H9 (cell line): ENCODE measurements around the gene TMEM63C. TPM values are rescaled to one million over a fixed set of nuclear protein-coding genes. Genes with fewer than 3 reads are reported as not detected.

Source experiments
- DNase-seq: peaks from one replicate; pipeline ENCODE4 v3.0.0-alpha.2; 2017
- H2AFZ ChIP-seq: one replicate; pipeline ENCODE4 v1.6.1; 2013; ENCODE audit warnings: mild to moderate bottlenecking, low read length, control low read depth, moderate library complexity
- H2AK5ac ChIP-seq: 2 replicates; pipeline ENCODE4 v1.6.1; 2013; ENCODE audit warnings: low read length, control low read depth, mixed read lengths; ENCODE audit not compliant: insufficient read length
- H2BK120ac ChIP-seq: one replicate; pipeline ENCODE4 v1.6.1; 2013; ENCODE audit warnings: low read depth, mild to moderate bottlenecking, low read length, control low read depth, inconsistent platforms; ENCODE audit not compliant: poor library complexity, severe bottlenecking
- H2BK12ac ChIP-seq: 2 replicates; pipeline ENCODE4 v1.6.1; 2013; ENCODE audit warnings: low read length, control low read depth, mixed read lengths, low read depth; ENCODE audit not compliant: insufficient read length
- H2BK15ac ChIP-seq: 2 replicates; pipeline ENCODE4 v1.6.1; 2013; ENCODE audit warnings: low read depth, low read length, control low read depth
- H2BK20ac ChIP-seq: one replicate; pipeline ENCODE4 v1.6.1; 2013; ENCODE audit warnings: low read depth, mild to moderate bottlenecking, low read length, control low read depth, inconsistent platforms; ENCODE audit not compliant: poor library complexity, severe bottlenecking
- H2BK5ac ChIP-seq: 2 replicates; pipeline ENCODE4 v1.6.1; 2013; ENCODE audit warnings: low read length, control low read depth, mixed read lengths; ENCODE audit not compliant: insufficient read length
- H3K14ac ChIP-seq: 2 replicates; pipeline ENCODE4 v1.6.1; 2013; ENCODE audit warnings: low read length, control low read depth; ENCODE audit not compliant: insufficient read depth
- H3K18ac ChIP-seq: 2 replicates; pipeline ENCODE4 v1.6.1; 2013; ENCODE audit warnings: low read depth, mild to moderate bottlenecking, mixed read lengths, low read length, control low read depth; ENCODE audit not compliant: insufficient read length
- H3K23ac ChIP-seq: 2 replicates; pipeline ENCODE4 v1.6.1; 2013; ENCODE audit warnings: low read length, control low read depth, mixed read lengths, low read depth; ENCODE audit not compliant: insufficient read length
- H3K23me2 ChIP-seq: 2 replicates; pipeline ENCODE4 v1.6.1; 2013; ENCODE audit warnings: low read depth, mild to moderate bottlenecking, mixed read lengths, low read length, control low read depth; ENCODE audit not compliant: insufficient read length, poor library complexity, severe bottlenecking
- H3K27ac ChIP-seq: 2 replicates; pipeline ENCODE4 v1.5.1; 2013; ENCODE audit warnings: low read length, control low read depth, mixed read lengths, low read depth; ENCODE audit not compliant: insufficient read length
- H3K27me3 ChIP-seq: 2 replicates; pipeline ENCODE4 v1.6.1; 2013; ENCODE audit warnings: low read length, control low read depth, inconsistent platforms; ENCODE audit not compliant: insufficient read depth
- H3K4ac ChIP-seq: 2 replicates; pipeline ENCODE4 v1.6.1; 2013; ENCODE audit warnings: low read depth, mild to moderate bottlenecking, control low read depth, inconsistent platforms, low read length, moderate library complexity
- H3K4me1 ChIP-seq: 2 replicates; pipeline ENCODE4 v1.6.1; 2013; ENCODE audit warnings: low read length, control low read depth, inconsistent platforms; ENCODE audit not compliant: insufficient read depth
- H3K4me2 ChIP-seq: 2 replicates; pipeline ENCODE4 v1.6.1; 2013; ENCODE audit warnings: low read length, control low read depth, mixed read lengths; ENCODE audit not compliant: insufficient read length, insufficient read depth
- H3K56ac ChIP-seq: 2 replicates; pipeline ENCODE4 v1.6.1; 2013; ENCODE audit warnings: low read depth, mild to moderate bottlenecking, mixed read lengths, low read length, control low read depth; ENCODE audit not compliant: insufficient read length
- H3K79me1 ChIP-seq: 2 replicates; pipeline ENCODE4 v1.6.1; 2013; ENCODE audit warnings: low read depth, mild to moderate bottlenecking, moderate library complexity, low read length, control low read depth, inconsistent platforms; ENCODE audit not compliant: insufficient read depth, poor library complexity, severe bottlenecking
- H3K79me2 ChIP-seq: 2 replicates; pipeline ENCODE4 v1.6.1; 2013; ENCODE audit warnings: low read length, control low read depth, inconsistent platforms; ENCODE audit not compliant: insufficient read depth
- H3K9ac ChIP-seq: 2 replicates; pipeline ENCODE4 v1.6.1; 2013; ENCODE audit warnings: low read length, control low read depth, mixed read lengths; ENCODE audit not compliant: insufficient read length; ENCODE audit errors: extremely low read depth
- H3K9me3 ChIP-seq: one replicate; pipeline ENCODE4 v1.6.1; 2013; ENCODE audit warnings: low read depth, low read length, inconsistent platforms; ENCODE audit not compliant: control insufficient read depth
- H3T11ph ChIP-seq: one replicate; pipeline ENCODE4 v1.6.1; 2013; ENCODE audit warnings: mild to moderate bottlenecking, low read length, control low read depth, inconsistent platforms
- H4K20me1 ChIP-seq: one replicate; pipeline ENCODE4 v1.6.1; 2013; ENCODE audit not compliant: control insufficient read depth, insufficient read length, insufficient read depth
- H4K5ac ChIP-seq: 2 replicates; pipeline ENCODE4 v1.6.1; 2013; ENCODE audit warnings: low read depth, mild to moderate bottlenecking, mixed read lengths, low read length, control low read depth; ENCODE audit not compliant: insufficient read length
- H4K8ac ChIP-seq: replicated peaks from 2 replicates; pipeline ENCODE4 v1.6.1; 2013; ENCODE audit warnings: low read length, control low read depth, mixed read lengths, low read depth; ENCODE audit not compliant: insufficient read length
- H4K91ac ChIP-seq: 2 replicates; pipeline ENCODE4 v1.6.1; 2013; ENCODE audit warnings: low read depth, mild to moderate bottlenecking, moderate library complexity, mixed read lengths, low read length, control low read depth; ENCODE audit not compliant: insufficient read length
- H3K27ac Mint-ChIP-seq, 3 experiments: 2 replicates in 2 of 3; 3 replicates in 1 of 3; pipeline ENCODE4 v1.8.0; 2020 to 2021; ENCODE audit warnings: mixed read lengths in 3 of 3, mild to moderate bottlenecking in 1 of 3, moderate library complexity in 1 of 3
- H3K27me3 Mint-ChIP-seq: 2 replicates; pipeline ENCODE4 v1.8.0; 2021; ENCODE audit warnings: low read depth, mild to moderate bottlenecking, moderate library complexity, mixed read lengths
- H3K36me3 Mint-ChIP-seq, 3 experiments: 2 replicates in 2 of 3; 3 replicates in 1 of 3; pipeline ENCODE4 v1.8.0; 2020 to 2021; ENCODE audit warnings: low read depth in 3 of 3, mixed read lengths in 3 of 3; ENCODE audit not compliant: insufficient read depth in 1 of 3
- H3K4me1 Mint-ChIP-seq, 2 experiments: 2 replicates each; pipeline ENCODE4 v1.8.0; 2020; ENCODE audit warnings: mixed read lengths in 2 of 2
- H3K4me3 Mint-ChIP-seq, 2 experiments: 2 replicates in 1 of 2; 3 replicates in 1 of 2; pipeline ENCODE4 v1.8.0; 2020 to 2021; ENCODE audit warnings: mild to moderate bottlenecking in 2 of 2, mixed read lengths in 2 of 2, moderate library complexity in 1 of 2
- H3K9me3 Mint-ChIP-seq, 2 experiments: 2 replicates in 1 of 2; 3 replicates in 1 of 2; pipeline ENCODE4 v1.8.0; 2020; ENCODE audit warnings: mild to moderate bottlenecking in 2 of 2, mixed read lengths in 2 of 2, moderate library complexity in 1 of 2
- WGBS: extraction: QIAGEN DNeasy Blood & Tissue Kit; methylation state at CpG from one replicate; pipeline ENCODE4 v1.1.7; 2013; ENCODE audit warnings: missing lambda C conversion rate, low lambda C conversion rate, mixed read lengths; ENCODE audit not compliant: insufficient read length; ENCODE audit errors: extremely low coverage; 5-methylcytosine and 5-hydroxymethylcytosine counted together
- total RNA-seq: library from RNA; stranded (reverse); gene quantifications from 2 replicates; pipeline ENCODE4 v1.2.1, GENCODE V29; 2021
- TF ChIP-seq, protein P1 (sequence below): fragments of 200-600 bp; sonication (generic); conservative IDR thresholded peaks from 3 replicates; pipeline ENCODE4 v1.8.0; 2021; ENCODE audit warnings: antibody characterized with exemption, mild to moderate bottlenecking

Gene TMEM63C
- total RNA-seq, 1 experiment from 2014 or later = 2.2 TPM

DNA sequence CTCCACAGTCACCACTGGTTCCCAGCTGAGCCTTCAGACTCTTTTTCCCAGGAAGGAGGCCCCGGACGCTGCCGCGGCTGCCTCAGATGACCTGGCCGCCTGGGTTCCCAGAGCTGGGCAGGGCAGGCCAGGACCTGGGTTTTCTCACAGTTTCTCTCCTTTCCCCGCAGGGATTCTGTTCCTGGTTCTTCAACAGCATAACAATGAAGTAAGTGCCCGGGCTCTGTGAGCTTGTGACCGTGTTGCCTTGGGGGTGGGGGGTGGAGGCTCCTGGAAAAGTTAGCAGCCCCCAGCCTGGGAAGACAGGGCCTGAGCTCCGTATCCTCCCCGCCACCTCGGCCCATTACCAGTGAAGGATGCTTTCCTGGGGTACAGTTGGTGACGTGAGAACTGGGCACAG is 43.7 kb downstream of the TMEM63C start:
- H3K27me3 ChIP-seq = no peaks in the 10 kb centered on the region
- H3T11ph ChIP-seq = no peak overlapping the region
- H3K4me1 ChIP-seq = peaks cover 12% of the 10 kb centered on the region; the same call in 1 of the 2 replicates
- TF ChIP-seq, protein P1, sequence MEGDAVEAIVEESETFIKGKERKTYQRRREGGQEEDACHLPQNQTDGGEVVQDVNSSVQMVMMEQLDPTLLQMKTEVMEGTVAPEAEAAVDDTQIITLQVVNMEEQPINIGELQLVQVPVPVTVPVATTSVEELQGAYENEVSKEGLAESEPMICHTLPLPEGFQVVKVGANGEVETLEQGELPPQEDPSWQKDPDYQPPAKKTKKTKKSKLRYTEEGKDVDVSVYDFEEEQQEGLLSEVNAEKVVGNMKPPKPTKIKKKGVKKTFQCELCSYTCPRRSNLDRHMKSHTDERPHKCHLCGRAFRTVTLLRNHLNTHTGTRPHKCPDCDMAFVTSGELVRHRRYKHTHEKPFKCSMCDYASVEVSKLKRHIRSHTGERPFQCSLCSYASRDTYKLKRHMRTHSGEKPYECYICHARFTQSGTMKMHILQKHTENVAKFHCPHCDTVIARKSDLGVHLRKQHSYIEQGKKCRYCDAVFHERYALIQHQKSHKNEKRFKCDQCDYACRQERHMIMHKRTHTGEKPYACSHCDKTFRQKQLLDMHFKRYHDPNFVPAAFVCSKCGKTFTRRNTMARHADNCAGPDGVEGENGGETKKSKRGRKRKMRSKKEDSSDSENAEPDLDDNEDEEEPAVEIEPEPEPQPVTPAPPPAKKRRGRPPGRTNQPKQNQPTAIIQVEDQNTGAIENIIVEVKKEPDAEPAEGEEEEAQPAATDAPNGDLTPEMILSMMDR = no peak
- no peaks in the 10 kb centered on the region; a peak in 1 of 5 replicates for H3K9me3 Mint-ChIP-seq
- no peak overlapping the region for H3K27ac ChIP-seq
- H3K36me3 Mint-ChIP-seq = no peaks in the 10 kb centered on the region; a peak in 2 of 7 replicates
- H2BK15ac ChIP-seq = no peak overlapping the region
- no peak overlapping the region for H2BK120ac ChIP-seq
- H3K23ac ChIP-seq = no peak overlapping the region
- no peak overlapping the region for H3K18ac ChIP-seq
- H2AFZ ChIP-seq = no peak overlapping the region
- WGBS = no CpG with 5 or more reads among the region's 12 CpGs
- H3K4me1 Mint-ChIP-seq = peaks cover 52 to 61% of the 10 kb centered on the region in 2 experiments
- no peaks in the 10 kb centered on the region; the same call in none of the 2 replicates for H3K27me3 Mint-ChIP-seq
- H4K20me1 ChIP-seq = no peaks in the 10 kb centered on the region
- H3K56ac ChIP-seq = no peak overlapping the region
- H4K91ac ChIP-seq = no peak overlapping the region
- no peak overlapping the region; a peak in 1 of 5 replicates for H3K4me3 Mint-ChIP-seq
- no peak overlapping the region for H2BK5ac ChIP-seq
- no peaks in the 10 kb centered on the region for H3K79me1 ChIP-seq
- H3K23me2 ChIP-seq = no peaks in the 10 kb centered on the region
- H3K4ac ChIP-seq = no peak overlapping the region
- H4K5ac ChIP-seq = no peak overlapping the region
- no peak overlapping the region for H2AK5ac ChIP-seq
- no peak overlapping the region for H3K9ac ChIP-seq
- no peak for DNase-seq
- no peak overlapping the region for H4K8ac ChIP-seq
- H3K9me3 ChIP-seq = no peaks in the 10 kb centered on the region
- H2BK20ac ChIP-seq = no peak overlapping the region
- H3K4me2 ChIP-seq = no peak overlapping the region
- H3K14ac ChIP-seq = no peak overlapping the region; the same call in 1 of the 2 replicates
- no peaks in the 10 kb centered on the region for H3K79me2 ChIP-seq
- no peak overlapping the region for H2BK12ac ChIP-seq
- no peak overlapping the region for H3K27ac Mint-ChIP-seq
